PFSK-1 (cell line): ENCODE results near the gene FGF14.

Experiments
- FOXP2 ChIP-seq: optimal IDR thresholded peaks from 2 replicates; pipeline ENCODE3; 2011; ENCODE audit warnings: borderline replicate concordance, control low read depth, inconsistent platforms; ENCODE audit not compliant: insufficient read depth; ENCODE audit errors: extremely low read length, extremely low read depth
- POLR2AphosphoS5 ChIP-seq: IDR thresholded peaks from 2 replicates; pipeline ENCODE4 v1.6.1; 2012; ENCODE audit warnings: low read depth, mild to moderate bottlenecking, control low read depth, low read length, moderate library complexity
- REST ChIP-seq, 2 experiments: IDR thresholded peaks; 2 replicates each; pipeline versions ENCODE4 v1.6.1 to v1.8.0; 2011 to 2012; ENCODE audit warnings: low read depth in 2 of 2, low read length in 2 of 2, control low read depth in 1 of 2, inconsistent platforms in 1 of 2, mild to moderate bottlenecking in 1 of 2, moderate library complexity in 1 of 2; ENCODE audit not compliant: insufficient read depth in 1 of 2
- SIN3A ChIP-seq: IDR thresholded peaks from 2 replicates; pipeline ENCODE4 v1.6.1; 2012; ENCODE audit warnings: mild to moderate bottlenecking, low read length, moderate library complexity, borderline replicate concordance; ENCODE audit not compliant: insufficient read depth
- TAF1 ChIP-seq: IDR thresholded peaks from 2 replicates; pipeline ENCODE4 v1.6.1; 2012; ENCODE audit warnings: low read length, control low read depth, borderline replicate concordance; ENCODE audit not compliant: insufficient read depth

Gene FGF14

GRCh38 chr13:101965096-101965495 is 436.8 kb downstream of the FGF14 start:
- TF ChIP-seq POLR2AphosphoS5 (no peak), TAF1 (no peak), FOXP2 (no peak), SIN3A (no peak), REST (IDR thresholded peaks at IDR 0.05; ENCODE audit: insufficient read depth in 1 of 2, low read depth in 2 of 2, low read length in 2 of 2) (no peak)

GRCh38 chr13:101959016-101959415 is 442.8 kb downstream of the FGF14 start:
- TF ChIP-seq POLR2AphosphoS5 (no peak), FOXP2 (no peak), TAF1 (no peak), REST (IDR thresholded peaks at IDR 0.05; ENCODE audit: insufficient read depth in 1 of 2, low read depth in 2 of 2, low read length in 2 of 2) (no peak), SIN3A (no peak)

- TF ChIP-seq TAF1 = no peak
- TF ChIP-seq POLR2AphosphoS5 = no peak
- TF ChIP-seq FOXP2 = no peak
- TF ChIP-seq REST (IDR thresholded peaks at IDR 0.05; ENCODE audit: insufficient read depth in 1 of 2, low read depth in 2 of 2, low read length in 2 of 2) = no peak
- no peak for TF ChIP-seq SIN3A
Measured at GRCh38 chr13:101955764-101956163, 446.1 kb downstream of the FGF14 start.

- TF ChIP-seq FOXP2 (no peak), SIN3A (no peak), REST (IDR thresholded peaks at IDR 0.05; ENCODE audit: insufficient read depth in 1 of 2, low read depth in 2 of 2, low read length in 2 of 2) (no peak), POLR2AphosphoS5 (no peak), TAF1 (no peak)
Measured at GRCh38 chr13:101951114-101951513, 450.7 kb downstream of the FGF14 start.

GRCh38 chr13:101949681-101950080 is 452.2 kb downstream of the FGF14 start:
- TF ChIP-seq TAF1 = no peak
- no peak for TF ChIP-seq POLR2AphosphoS5
- TF ChIP-seq REST (IDR thresholded peaks at IDR 0.05; ENCODE audit: insufficient read depth in 1 of 2, low read depth in 2 of 2, low read length in 2 of 2) = no peak
- TF ChIP-seq SIN3A = no peak
- TF ChIP-seq FOXP2 = no peak
